Caco-2 (cell line): ENCODE results near the gene CCDC136. TPM values are rescaled to one million over a fixed set of nuclear protein-coding genes. Genes with fewer than 3 reads are reported as not detected.

ENCODE experiments used
- BruUV-seq: library from RNA; stranded (reverse); fragments of 400-500 nt; replicated peaks from 2 replicates; lab custom pipeline; 2021; lab: Mats Ljungman, UMichigan
- CTCF ChIA-PET: fragments of 300-600 bp; sonication (Branson Sonifier 250); formaldehyde crosslinking; loops from one replicate; lab custom pipeline; 2022; ENCODE audit warnings: antibody characterized with exemption; lab: Charles Lee
- POLR2A ChIA-PET: fragments of 300-600 bp; sonication (Branson Sonifier 250); formaldehyde crosslinking; loops from one replicate; lab custom pipeline; 2022; ENCODE audit warnings: antibody characterized with exemption; lab: Charles Lee
- DNase-seq, 2 experiments: peaks; one replicate each; pipeline versions ENCODE4 v3.0.0 to v3.0.0-alpha.2; 2020 to 2022
- H3K27me3 ChIP-seq: replicated peaks from 2 replicates; pipeline ENCODE4 v1.6.0; 2011; ENCODE audit warnings: low read length; ENCODE audit not compliant: control insufficient read depth, insufficient read depth
- H3K36me3 ChIP-seq: 2 replicates; pipeline ENCODE4 v1.5.1; 2011; ENCODE audit warnings: low read length; ENCODE audit not compliant: control insufficient read depth, insufficient read depth
- H3K4me1 ChIP-seq: fragments of 250-450 bp; sonication (Bioruptor Pico); 2 replicates; pipeline ENCODE4 v1.5.1; 2020; ENCODE audit warnings: mild to moderate bottlenecking
- H3K4me3 ChIP-seq: 2 replicates; pipeline ENCODE4 v1.5.1; 2011; ENCODE audit warnings: low read depth, mild to moderate bottlenecking, control low read depth, low read length
- H3K9me3 ChIP-seq: fragments of 250-450 bp; sonication (Bioruptor Pico); 2 replicates; pipeline ENCODE4 v1.5.1; 2020; ENCODE audit warnings: mild to moderate bottlenecking, moderate library complexity
- H3K27ac Mint-ChIP-seq: one replicate; pipeline ENCODE4 v1.8.0; 2022; ENCODE audit warnings: mixed read lengths; ENCODE audit not compliant: unreplicated experiment
- H3K27me3 Mint-ChIP-seq: one replicate; pipeline ENCODE4 v1.8.0; 2022; ENCODE audit warnings: mixed read lengths; ENCODE audit not compliant: insufficient read depth, unreplicated experiment
- H3K36me3 Mint-ChIP-seq: one replicate; pipeline ENCODE4 v1.8.0; 2022; ENCODE audit warnings: mild to moderate bottlenecking, mixed read lengths; ENCODE audit not compliant: insufficient read depth, unreplicated experiment
- H3K4me1 Mint-ChIP-seq: one replicate; pipeline ENCODE4 v1.8.0; 2022; ENCODE audit warnings: low read depth, mixed read lengths; ENCODE audit not compliant: unreplicated experiment
- H3K4me3 Mint-ChIP-seq: one replicate; pipeline ENCODE4 v1.8.0; 2022; ENCODE audit warnings: mild to moderate bottlenecking, moderate library complexity, mixed read lengths; ENCODE audit not compliant: unreplicated experiment
- H3K9me3 Mint-ChIP-seq: one replicate; pipeline ENCODE4 v1.8.0; 2022; ENCODE audit warnings: mixed read lengths; ENCODE audit not compliant: unreplicated experiment
- CTCF ChIP-seq, 2 experiments: fragments of 200-600 bp in 1 of 2; IDR thresholded peaks; 1 replicate in 1 of 2; 2 replicates in 1 of 2; pipeline versions ENCODE4 v1.5.1 to v1.8.0; 2011 to 2022; ENCODE audit warnings: antibody characterized with exemption in 1 of 2, control low read depth in 1 of 2, inconsistent platforms in 1 of 2, low read depth in 1 of 2, low read length in 1 of 2, mild to moderate bottlenecking in 1 of 2, moderate library complexity in 1 of 2; ENCODE audit not compliant: insufficient read depth in 1 of 2, severe bottlenecking in 1 of 2, unreplicated experiment in 1 of 2
- intact Hi-C: fragments of 100-400 bp; cut with micrococcal nuclease; formaldehyde crosslinking; loops from one replicate; pipeline ENCODE4 v1.10.0; 2022; ENCODE audit not compliant: unreplicated experiment
- total RNA-seq: library from RNA; stranded (reverse); gene quantifications from 2 replicates; pipeline ENCODE4 v1.2.3, GENCODE V29; 2022

CCDC136 gene
- total RNA-seq, 1 experiment from 2014 or later = 10.2 TPM

GRCh38 chr7:128865996-128866877 is 74.5 kb downstream of the CCDC136 start:
- no peaks in the 10 kb centered on the region; the same call in none of the 2 replicates for H3K36me3 ChIP-seq
- peak overlapping the region; percentile 25 for H3K27ac Mint-ChIP-seq
- peaks cover 17% of the 10 kb centered on the region for H3K36me3 Mint-ChIP-seq
- intact Hi-C loops = no loop called here
- peaks cover 3% of the 10 kb centered on the region for H3K27me3 Mint-ChIP-seq
- no peak for DNase-seq
- ChIA-PET CTCF (no interaction called here), POLR2A (interaction anchor here (0.5 kb wide), 1 partner anchor 9 kb away, joined by 3 read pairs; no protein-coding TSS in a partner anchor)
- H3K4me1 Mint-ChIP-seq = peaks cover 12% of the 10 kb centered on the region
- H3K9me3 ChIP-seq = no peaks in the 10 kb centered on the region
- H3K27me3 ChIP-seq = no peaks in the 10 kb centered on the region
- peaks cover 20% of the 10 kb centered on the region; the same call in 1 of the 2 replicates for H3K4me1 ChIP-seq
- H3K4me3 ChIP-seq = no peak overlapping the region
- no peaks in the 10 kb centered on the region for H3K9me3 Mint-ChIP-seq
- TF ChIP-seq CTCF (IDR thresholded peaks at IDR 0.05; ENCODE audit: insufficient read depth in 1 of 2, low read depth in 1 of 2, low read length in 1 of 2, severe bottlenecking in 1 of 2, unreplicated experiment in 1 of 2) = no peak
- H3K4me3 Mint-ChIP-seq = no peak overlapping the region
- BruUV-seq = no TSS peak

- no peak for DNase-seq
- ChIA-PET POLR2A (interaction anchor here (0.5 kb wide), 1 partner anchor 8 kb away, joined by 3 read pairs; no protein-coding TSS in a partner anchor), CTCF (no interaction called here)
- TF ChIP-seq CTCF (IDR thresholded peaks at IDR 0.05; ENCODE audit: insufficient read depth in 1 of 2, low read depth in 1 of 2, low read length in 1 of 2, severe bottlenecking in 1 of 2, unreplicated experiment in 1 of 2) = no peak
- H3K27ac Mint-ChIP-seq = no peak overlapping the region
- no peaks in the 10 kb centered on the region for H3K27me3 ChIP-seq
- H3K9me3 ChIP-seq = no peaks in the 10 kb centered on the region
- intact Hi-C loops = no loop called here
- peaks cover 16% of the 10 kb centered on the region; the same call in 1 of the 2 replicates for H3K4me1 ChIP-seq
- H3K4me1 Mint-ChIP-seq = peaks cover 9% of the 10 kb centered on the region
- BruUV-seq = no TSS peak
- H3K36me3 ChIP-seq = no peaks in the 10 kb centered on the region; the same call in none of the 2 replicates
- no peak overlapping the region for H3K4me3 Mint-ChIP-seq
- no peaks in the 10 kb centered on the region for H3K9me3 Mint-ChIP-seq
- peaks cover 12% of the 10 kb centered on the region for H3K36me3 Mint-ChIP-seq
- no peak overlapping the region for H3K4me3 ChIP-seq
- peaks cover 3% of the 10 kb centered on the region for H3K27me3 Mint-ChIP-seq
Observed at GRCh38 chr7:128867241-128867640, 75.5 kb downstream of the CCDC136 start.

- intact Hi-C loops = no loop called here
- ChIA-PET CTCF (interaction anchor here (0.6 to 1.8 kb wide), 4 partner anchors 8 to 53 kb away, joined by 3 to 5 read pairs (median 4); no protein-coding TSS in a partner anchor), POLR2A (interaction anchor here (1.5 kb wide), 1 partner anchor 8 kb away, joined by 4 read pairs; no protein-coding TSS in a partner anchor)
- no peak overlapping the region; the same call in 1 of the 2 replicates for H3K4me3 ChIP-seq
- TF ChIP-seq CTCF (IDR thresholded peaks at IDR 0.05; ENCODE audit: insufficient read depth in 1 of 2, low read depth in 1 of 2, low read length in 1 of 2, severe bottlenecking in 1 of 2, unreplicated experiment in 1 of 2) = no peak
- BruUV-seq = no TSS peak
- Mint-ChIP-seq H3K4me3 (peak overlapping the region; percentile 79), H3K9me3 (no peaks in the 10 kb centered on the region), H3K36me3 (peaks cover 5% of the 10 kb centered on the region), H3K27me3 (peaks cover 3% of the 10 kb centered on the region), H3K4me1 (peaks cover 7% of the 10 kb centered on the region), H3K27ac (no peak overlapping the region)
- no peaks in the 10 kb centered on the region for H3K9me3 ChIP-seq
- DNase-seq = no peak
- H3K4me1 ChIP-seq = peaks cover 16% of the 10 kb centered on the region; the same call in 1 of the 2 replicates
- H3K36me3 ChIP-seq = no peaks in the 10 kb centered on the region; the same call in none of the 2 replicates
- H3K27me3 ChIP-seq = no peaks in the 10 kb centered on the region
Observed at GRCh38 chr7:128867842-128868623, 76.3 kb downstream of the CCDC136 start.
